A549 (cell line): ENCODE results near the gene PARD3B. TPM values are rescaled to one million over a fixed set of nuclear protein-coding genes. Genes with fewer than 3 reads are reported as not detected.
A peak's percentile ranks its signal among the peaks of the same experiment; 100 is the strongest.

ENCODE experiments used
- ATAC-seq, 2 experiments: fragments of 200-7000 bp in 1 of 2; fragments of >200 bp in 1 of 2; cut with Nextera tagmentation in 1 of 2; cut with Tn5 transposase in 1 of 2; 3 replicates each; pipeline versions ENCODE4 v1.8.0 to v1.9.1; 2018 to 2020; ENCODE audit warnings: mild to moderate bottlenecking in 1 of 2, moderate library complexity in 1 of 2
- CTCF ChIA-PET: fragments of 300-600 bp; sonication (Branson Sonifier 250); formaldehyde crosslinking; extraction: SDS; loops from one replicate; lab custom pipeline; 2021; ENCODE audit warnings: antibody characterized with exemption, inconsistent platforms; lab: Yijun Ruan, JAX
- POLR2A ChIA-PET: fragments of 350-600 bp; formaldehyde crosslinking; extraction: SDS; loops from one replicate; lab custom pipeline; 2021; ENCODE audit warnings: antibody characterized with exemption, inconsistent platforms; lab: Yijun Ruan, JAX
- DNase-seq, 2 experiments: peaks; one replicate each; pipeline versions ENCODE4 v3.0.0 to v3.0.0-alpha.2; 2011 to 2016; ENCODE audit warnings: low read depth in 1 of 2, low spot score in 1 of 2
- FAIRE-seq: peaks from 2 replicates; lab custom pipeline; 2011; peaks lifted over from hg19 to GRCh38; lab: Jason Lieb, UNC
- H3K27ac ChIP-seq, 2 experiments: fragments of >200 bp; sonication (Bioruptor Twin); formaldehyde crosslinking; 3 replicates each; pipeline ENCODE4 v1.5.1; 2016 to 2017
- H3K4me1 ChIP-seq: fragments of >200 bp; sonication (Bioruptor Twin); formaldehyde crosslinking; 3 replicates; pipeline ENCODE4 v1.6.1; 2016
- H3K4me2 ChIP-seq: fragments of >200 bp; sonication (Bioruptor Twin); formaldehyde crosslinking; 3 replicates; pipeline ENCODE4 v1.6.1; 2016
- H3K4me3 ChIP-seq: fragments of >200 bp; sonication (Bioruptor Twin); formaldehyde crosslinking; 3 replicates; pipeline ENCODE4 v1.5.1; 2016
- H3K9me3 ChIP-seq: fragments of >200 bp; sonication (Bioruptor Twin); formaldehyde crosslinking; 3 replicates; pipeline ENCODE4 v1.6.1; 2016
- ATOH8 ChIP-seq: fragments of 250-450 bp; sonication (Bioruptor Pico); IDR thresholded peaks from 2 replicates; pipeline ENCODE4 v1.5.0; 2020; ENCODE audit warnings: low read depth, mild to moderate bottlenecking, moderate library complexity
- CBX2 ChIP-seq: fragments of 200-600 bp; sonication (generic); IDR thresholded peaks from 2 replicates; pipeline ENCODE4 v1.6.1; 2016; ENCODE audit warnings: low read depth, mild to moderate bottlenecking, borderline replicate concordance
- CEBPB ChIP-seq, 2 experiments: fragments of >200 bp in 1 of 2; sonication (Bioruptor Twin) in 1 of 2; formaldehyde crosslinking in 1 of 2; IDR thresholded peaks; 2 replicates each; pipeline ENCODE4 v1.6.1; 2012 to 2016
- CTCF ChIP-seq: fragments of >200 bp; sonication (Bioruptor Twin); formaldehyde crosslinking; IDR thresholded peaks from 3 replicates; pipeline ENCODE4 v1.5.1; 2016
- E2F6 ChIP-seq: IDR thresholded peaks from 2 replicates; pipeline ENCODE4 v1.6.1; 2012; ENCODE audit warnings: low read depth, borderline replicate concordance
- ELK1 ChIP-seq: fragments of 150-350 bp; IDR thresholded peaks from 2 replicates; pipeline ENCODE4 v1.6.1; 2014; ENCODE audit warnings: low read depth, mild to moderate bottlenecking, low read length
- HEYL ChIP-seq: fragments of 250-450 bp; sonication (Bioruptor Pico); IDR thresholded peaks from 2 replicates; pipeline ENCODE4 v1.8.0; 2021; ENCODE audit warnings: mild to moderate bottlenecking, moderate library complexity
- HMGXB4 ChIP-seq: fragments of 250-450 bp; sonication (Bioruptor Pico); IDR thresholded peaks from 2 replicates; pipeline ENCODE4 v1.5.0; 2021; ENCODE audit warnings: mild to moderate bottlenecking, moderate library complexity, borderline replicate concordance
- HOXA7 ChIP-seq: fragments of 250-450 bp; sonication (Bioruptor Pico); IDR thresholded peaks from 2 replicates; pipeline ENCODE4 v1.5.0; 2020; ENCODE audit warnings: mild to moderate bottlenecking, moderate library complexity
- HOXB13 ChIP-seq: fragments of 250-450 bp; sonication (Bioruptor Pico); IDR thresholded peaks from 2 replicates; pipeline ENCODE4 v1.5.0; 2020; ENCODE audit warnings: low read depth, mild to moderate bottlenecking, moderate library complexity
- MAFK ChIP-seq: fragments of 450-650 bp; IDR thresholded peaks from 2 replicates; pipeline ENCODE4 v1.6.1; 2014; ENCODE audit not compliant: partially characterized antibody
- NPAS2 ChIP-seq: fragments of 250-450 bp; sonication (Bioruptor Pico); IDR thresholded peaks from 2 replicates; pipeline ENCODE4 v1.8.0; 2022; ENCODE audit warnings: mild to moderate bottlenecking, moderate library complexity, borderline replicate concordance
- RFX5 ChIP-seq: fragments of 450-650 bp; IDR thresholded peaks from 2 replicates; pipeline ENCODE4 v1.7.1; 2014; ENCODE audit warnings: antibody characterized with exemption, mild to moderate bottlenecking, moderate library complexity
- TP53 ChIP-seq: fragments of 250-450 bp; sonication (Bioruptor Pico); IDR thresholded peaks from 2 replicates; pipeline ENCODE4 v1.5.0; 2021; ENCODE audit warnings: mild to moderate bottlenecking, moderate library complexity
- ZFP36 ChIP-seq: fragments of 450-650 bp; IDR thresholded peaks from 2 replicates; pipeline ENCODE4 v1.6.1; 2014; ENCODE audit warnings: borderline replicate concordance; ENCODE audit not compliant: partially characterized antibody
- ZNF302 ChIP-seq: fragments of 250-450 bp; sonication (Bioruptor Pico); IDR thresholded peaks from 2 replicates; pipeline ENCODE4 v1.9.0; 2021; ENCODE audit warnings: inconsistent platforms, mild to moderate bottlenecking, moderate library complexity
- WGBS: methylation state at CpG from one replicate; pipeline ENCODE4 v1.1.6; 2017; ENCODE audit errors: missing lambda C conversion rate; 5-methylcytosine and 5-hydroxymethylcytosine counted together
- polyA plus RNA-seq, 4 experiments: library from polyadenylated mRNA; depleted of rRNA in 3 of 4; stranded (reverse); fragments of >200 nt; fragmentation: RNase III in 1 of 4; extraction: RNeasy Plus Mini Kit Qiagen cat#74134 plus additional on column Dnase treatment in 1 of 4; gene quantifications; 2 replicates in 3 of 4; 3 replicates in 1 of 4; pipeline ENCODE4 v1.2.3, GENCODE V29; 2011 to 2017

The PARD3B gene
- polyA plus RNA-seq, 2 of the 4 experiments (the other 2 are of a cell fraction), result 1.2 to 2.4 TPM

GRCh38 chr2:204933735-204934374 is 388.6 kb downstream of the PARD3B start:
- no peak for DNase-seq
- Histone ChIP-seq H3K9me3 (no peaks in the 10 kb centered on the region), H3K27ac (no peak overlapping the region), H3K4me1 (no peaks in the 10 kb centered on the region), H3K4me3 (no peak overlapping the region), H3K4me2 (no peak overlapping the region)
- ATAC-seq, result no peak
- ChIA-PET CTCF (interaction anchor here (0.6 kb wide), 1 partner anchor 91 kb away, joined by 3 read pairs; no protein-coding TSS in a partner anchor), POLR2A (no interaction called here)
- TF ChIP-seq HMGXB4, result no peak
- TF ChIP-seq TP53 (CRISPR knock-in tag), result no peak
- no peak for TF ChIP-seq ELK1
- no peak for TF ChIP-seq ZFP36
- TF ChIP-seq RFX5, result no peak
- 50% methylated on average over 1 of the region's 1 CpG for WGBS
- FAIRE-seq, result no peak

GRCh38 chr2:204944927-204945326 is 399.7 kb downstream of the PARD3B start:
- ATAC-seq, result no peak

GRCh38 chr2:204945376-204945775 is 400.1 kb downstream of the PARD3B start:
- no peak overlapping the region for H3K4me2 ChIP-seq
- ChIA-PET CTCF (no interaction called here), POLR2A (no interaction called here)
- WGBS, result 78% methylated on average over 2 of the region's 2 CpGs
- H3K4me1 ChIP-seq, result peaks cover 17% of the 10 kb centered on the region; the same call in 2 of the 3 replicates
- H3K4me3 ChIP-seq, result no peak overlapping the region
- H3K9me3 ChIP-seq, result peaks cover 7% of the 10 kb centered on the region; the same call in 2 of the 3 replicates
- TF ChIP-seq HOXB13 (CRISPR knock-in tag), result no peak
- TF ChIP-seq CTCF, result no peak
- TF ChIP-seq ATOH8 (CRISPR knock-in tag), result no peak
- TF ChIP-seq E2F6, result no peak
- TF ChIP-seq ZFP36, result no peak
- no peak for TF ChIP-seq HOXA7 (CRISPR knock-in tag)
- no peak for TF ChIP-seq NPAS2
- TF ChIP-seq CEBPB (IDR thresholded peaks at IDR 0.05), result no peak
- TF ChIP-seq ZNF302, result no peak
- TF ChIP-seq ELK1, result no peak
- FAIRE-seq, result no peak
- no peak for DNase-seq
- H3K27ac ChIP-seq, result no peak overlapping the region
- no peak for ATAC-seq

More at GRCh38 chr2:204944927-204945326, 399.7 kb downstream of the PARD3B start:
- WGBS, result 23% methylated on average over 3 of the region's 3 CpGs
- DNase-seq, result no peak
- no peak for FAIRE-seq
- POLR2A ChIA-PET, result no interaction called here
- Histone ChIP-seq H3K4me3 (no peak overlapping the region), H3K4me1 (peaks cover 16% of the 10 kb centered on the region; the same call in 2 of the 3 replicates), H3K4me2 (no peak overlapping the region), H3K27ac (no peak overlapping the region), H3K9me3 (peaks cover 7% of the 10 kb centered on the region; the same call in 2 of the 3 replicates)
- TF ChIP-seq HEYL (CRISPR knock-in tag), result no peak
- no peak for TF ChIP-seq CBX2
- TF ChIP-seq MAFK, result peak; percentile 10
- CTCF ChIA-PET, result no interaction called here
